Coronary artery (tissue), 2 donors: ENCODE results near the gene SH3TC1.

ENCODE experiments used
- DNase-seq: peaks from one replicate; pipeline ENCODE4 v3.0.0-alpha.2; 2017; ENCODE audit warnings: low spot score
- H3K27ac ChIP-seq, 2 donors: fragments of 200-600 bp; sonication (generic); one replicate each; pipeline ENCODE4 v1.5.1; 2016 to 2019
- H3K4me3 ChIP-seq: fragments of 200-600 bp; sonication (generic); 2 replicates; pipeline ENCODE4 v1.5.1; 2016; ENCODE audit warnings: mild to moderate bottlenecking, moderate library complexity
- TF ChIP-seq, protein P1 (sequence below): fragments of 200-600 bp; sonication (generic); IDR thresholded peaks from one replicate; pipeline ENCODE4 v1.5.1; 2019; ENCODE audit warnings: antibody characterized with exemption

Gene SH3TC1

DNA sequence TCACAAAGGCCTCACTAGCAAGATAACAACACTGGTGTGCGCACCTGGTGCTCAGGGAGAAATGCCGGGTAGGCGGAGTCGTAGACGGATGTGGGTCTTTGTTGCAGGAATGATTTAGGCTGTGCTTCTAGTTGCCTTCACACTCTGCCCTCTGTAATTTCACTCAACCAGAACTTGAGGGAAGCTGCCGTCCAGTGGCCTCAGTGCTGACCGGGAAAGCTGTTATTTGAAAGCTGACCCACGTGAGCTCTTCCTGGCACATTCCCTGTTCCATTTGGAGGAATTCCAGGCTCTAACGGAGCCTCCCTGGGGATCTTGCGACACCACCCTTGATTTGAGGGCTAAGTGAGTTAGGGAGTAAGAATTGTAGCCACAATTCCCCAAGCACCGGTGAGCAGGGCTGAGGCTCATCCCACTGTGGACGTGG is 15.9 kb downstream of the SH3TC1 start:
- no peak overlapping the region for H3K27ac ChIP-seq

DNA sequence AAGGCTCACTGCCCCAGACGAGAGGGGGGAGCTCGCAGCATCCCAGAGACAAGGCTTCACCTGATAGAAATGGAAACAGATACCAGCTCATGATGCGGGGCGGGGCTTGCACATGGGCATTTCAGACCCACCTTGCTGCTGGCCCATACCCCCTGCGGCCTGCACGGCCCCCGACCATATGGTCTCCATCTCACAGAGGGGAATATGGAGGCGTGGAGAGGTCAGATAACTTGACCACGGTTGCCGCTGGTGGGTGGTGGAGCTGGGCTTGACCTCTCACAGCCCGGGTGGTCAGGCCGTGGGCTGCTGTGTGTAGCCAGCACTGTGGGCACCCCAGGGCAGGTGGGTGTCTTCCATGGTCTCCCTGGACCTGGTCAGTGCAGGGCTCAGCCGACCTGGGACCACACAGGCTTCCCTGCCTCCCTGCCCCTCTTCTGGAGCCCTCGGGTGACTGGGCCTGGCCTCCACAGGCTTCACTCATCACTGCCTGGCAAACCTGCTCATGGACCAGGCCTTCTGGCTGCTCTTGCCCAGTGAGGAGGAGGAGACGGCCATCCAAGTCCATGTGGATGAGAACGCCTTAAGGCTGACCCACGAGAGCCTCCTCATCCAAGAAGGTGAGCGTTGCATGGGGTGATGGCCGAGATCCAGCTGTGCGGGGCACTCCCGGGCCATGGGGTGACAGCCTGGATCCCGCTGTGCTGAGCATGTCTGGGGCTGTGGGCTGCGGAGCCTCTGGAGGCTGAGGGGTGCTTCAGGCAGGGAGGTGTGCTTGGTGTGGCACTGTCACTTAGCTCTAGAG is 16.8 kb downstream of the SH3TC1 start:
- H3K27ac ChIP-seq: no peak overlapping the region
- H3K4me3 ChIP-seq: no peak overlapping the region
- TF ChIP-seq, protein P1, sequence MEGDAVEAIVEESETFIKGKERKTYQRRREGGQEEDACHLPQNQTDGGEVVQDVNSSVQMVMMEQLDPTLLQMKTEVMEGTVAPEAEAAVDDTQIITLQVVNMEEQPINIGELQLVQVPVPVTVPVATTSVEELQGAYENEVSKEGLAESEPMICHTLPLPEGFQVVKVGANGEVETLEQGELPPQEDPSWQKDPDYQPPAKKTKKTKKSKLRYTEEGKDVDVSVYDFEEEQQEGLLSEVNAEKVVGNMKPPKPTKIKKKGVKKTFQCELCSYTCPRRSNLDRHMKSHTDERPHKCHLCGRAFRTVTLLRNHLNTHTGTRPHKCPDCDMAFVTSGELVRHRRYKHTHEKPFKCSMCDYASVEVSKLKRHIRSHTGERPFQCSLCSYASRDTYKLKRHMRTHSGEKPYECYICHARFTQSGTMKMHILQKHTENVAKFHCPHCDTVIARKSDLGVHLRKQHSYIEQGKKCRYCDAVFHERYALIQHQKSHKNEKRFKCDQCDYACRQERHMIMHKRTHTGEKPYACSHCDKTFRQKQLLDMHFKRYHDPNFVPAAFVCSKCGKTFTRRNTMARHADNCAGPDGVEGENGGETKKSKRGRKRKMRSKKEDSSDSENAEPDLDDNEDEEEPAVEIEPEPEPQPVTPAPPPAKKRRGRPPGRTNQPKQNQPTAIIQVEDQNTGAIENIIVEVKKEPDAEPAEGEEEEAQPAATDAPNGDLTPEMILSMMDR: no peak
- no peak for DNase-seq

More for the DNA sequence above, 15.9 kb downstream of the SH3TC1 start:
- TF ChIP-seq, protein P1: no peak
- no peak overlapping the region for H3K4me3 ChIP-seq
- DNase-seq: no peak

DNA sequence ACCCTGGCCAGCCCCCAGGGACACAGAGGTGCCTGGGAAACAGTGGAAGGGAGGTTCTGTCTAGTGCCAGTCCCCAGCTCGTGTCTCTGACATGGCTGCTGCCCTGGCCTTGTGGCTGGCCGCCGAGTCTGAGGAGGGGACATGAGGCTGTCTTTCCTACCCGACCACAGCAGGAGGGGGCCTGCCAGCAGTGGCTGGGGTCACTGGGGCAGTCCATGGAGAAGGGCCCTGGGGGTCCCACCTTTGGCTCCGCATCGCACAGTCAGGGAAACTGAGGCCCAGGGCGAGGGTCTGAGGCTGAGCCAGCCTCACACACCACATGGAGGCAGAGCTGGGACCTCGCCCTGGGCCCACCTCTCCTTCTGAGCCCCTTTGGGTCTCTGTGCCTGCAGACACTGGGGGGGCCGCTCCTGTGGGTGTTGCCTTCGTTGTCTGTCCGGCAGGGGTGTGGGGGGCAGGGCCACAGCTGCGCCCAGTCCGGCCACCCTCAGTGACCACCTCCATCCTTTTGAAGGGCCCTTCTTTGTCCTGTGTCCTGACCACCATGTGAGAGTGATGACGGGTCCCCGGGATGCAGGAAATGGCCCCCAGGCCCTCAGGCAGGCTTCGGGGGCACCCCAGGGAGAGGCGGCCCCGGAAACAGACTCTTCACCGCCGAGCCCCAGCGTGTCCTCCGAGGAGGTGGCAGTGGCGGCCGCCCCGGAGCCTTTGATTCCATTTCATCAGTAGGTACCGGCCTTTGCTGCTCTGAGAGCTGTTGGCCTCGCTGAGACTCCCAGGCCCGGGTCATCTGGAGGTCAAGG is 17.6 kb downstream of the SH3TC1 start:
- H3K4me3 ChIP-seq: no peak overlapping the region
- H3K27ac ChIP-seq: no peak overlapping the region
- no peak for DNase-seq
- TF ChIP-seq, protein P1: no peak

DNA sequence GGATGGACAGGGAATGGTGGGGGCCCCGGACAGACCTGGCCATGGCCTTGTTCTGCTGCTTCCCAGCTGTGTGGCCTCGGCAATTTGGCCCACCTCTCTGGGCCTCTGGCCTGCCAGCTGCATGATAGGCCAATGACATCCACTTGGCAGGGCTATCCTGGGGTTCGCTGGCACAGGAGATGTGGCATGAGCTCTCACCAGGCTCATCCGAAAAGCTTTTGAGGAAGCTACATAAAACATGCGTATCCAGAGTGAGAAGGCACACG is 18.1 kb downstream of the SH3TC1 start:
- TF ChIP-seq, protein P1: no peak
- no peak overlapping the region for H3K27ac ChIP-seq
- H3K4me3 ChIP-seq: no peak overlapping the region
- DNase-seq: no peak

DNA sequence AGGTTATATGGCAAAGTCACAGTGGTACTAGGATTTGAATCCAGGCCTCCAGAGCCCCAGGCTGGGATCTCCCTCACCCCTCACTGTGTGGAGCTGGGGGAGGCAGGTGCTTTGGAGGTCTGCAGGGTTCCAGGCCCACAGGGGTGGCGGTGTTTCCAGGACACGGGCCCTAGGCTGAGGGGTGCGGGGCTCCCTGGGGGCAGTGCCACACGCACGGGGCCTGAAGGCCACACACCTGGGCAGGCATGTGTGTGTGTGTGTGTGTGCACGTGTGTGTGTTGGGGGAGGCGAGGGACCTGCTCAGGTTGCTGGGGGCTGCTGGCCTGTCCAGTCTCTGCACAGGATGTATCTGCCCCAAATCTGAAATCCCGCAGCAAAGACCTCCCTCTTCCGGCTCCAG is 18.8 kb downstream of the SH3TC1 start:
- H3K4me3 ChIP-seq: no peak overlapping the region
- no peak overlapping the region for H3K27ac ChIP-seq
- DNase-seq: no peak
- TF ChIP-seq, protein P1: no peak

DNA sequence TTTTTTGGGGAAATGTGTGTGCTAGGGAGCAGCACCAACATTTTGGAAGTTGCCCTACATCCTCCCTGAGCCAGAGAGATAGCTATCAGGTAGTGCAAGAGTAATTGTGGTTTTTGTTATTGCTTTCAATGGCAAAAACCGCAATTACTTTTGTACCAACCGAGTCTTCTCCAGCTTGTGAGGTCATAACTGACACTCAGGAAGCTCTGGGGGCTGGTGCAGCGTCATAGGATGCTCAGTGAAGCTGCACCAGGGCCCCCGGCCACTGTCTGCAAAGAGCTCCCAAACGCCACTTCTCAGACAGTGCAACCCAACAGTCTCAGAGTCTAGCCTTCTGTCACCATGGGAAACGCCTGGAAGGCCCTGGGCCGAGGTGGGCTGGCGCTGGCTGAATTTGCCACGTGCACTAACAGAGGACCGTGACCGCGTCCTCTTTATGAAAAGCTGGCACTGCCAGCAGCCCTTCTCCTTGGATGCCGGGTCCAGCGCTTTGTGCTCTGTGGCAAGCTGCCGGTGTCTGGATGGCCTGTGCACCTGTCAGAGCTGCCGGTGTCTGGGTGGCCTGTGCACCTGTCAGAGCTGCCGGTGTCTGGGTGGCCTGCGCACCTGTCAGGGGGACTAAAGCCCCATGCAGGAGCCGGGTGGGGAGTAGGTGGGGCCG is 19.4 kb downstream of the SH3TC1 start:
- TF ChIP-seq, protein P1: no peak
- Histone ChIP-seq H3K4me3 (no peak overlapping the region), H3K27ac (no peak overlapping the region)
- DNase-seq: no peak
